HFFc6 (cell line): ENCODE results near the gene C1GALT1. TPM values are rescaled to one million over a fixed set of nuclear protein-coding genes. Genes with fewer than 3 reads are reported as not detected.
"Not testable (repeated sequence)": the region's sequence is repeated elsewhere in the genome, so short reads cannot be mapped to it uniquely, and the experiment has no call there.

Source experiments
- DNase-seq: peaks from one replicate; pipeline ENCODE4 v3.0.0-alpha.2; 2018
- H3K27ac Mint-ChIP-seq: 2 replicates; pipeline ENCODE4 v1.8.0; 2020; ENCODE audit warnings: mild to moderate bottlenecking, mixed read lengths
- H3K27me3 Mint-ChIP-seq: 2 replicates; pipeline ENCODE4 v1.8.0; 2021; ENCODE audit warnings: mild to moderate bottlenecking, moderate library complexity, mixed read lengths; ENCODE audit not compliant: insufficient read depth
- H3K36me3 Mint-ChIP-seq: 2 replicates; pipeline ENCODE4 v1.8.0; 2021; ENCODE audit warnings: low read depth, mixed read lengths
- H3K4me1 Mint-ChIP-seq: 2 replicates; pipeline ENCODE4 v1.8.0; 2020; ENCODE audit warnings: low read depth, mixed read lengths
- H3K4me3 Mint-ChIP-seq: 2 replicates; pipeline ENCODE4 v1.8.0; 2020; ENCODE audit warnings: mild to moderate bottlenecking, moderate library complexity, mixed read lengths
- H3K9me3 Mint-ChIP-seq: 2 replicates; pipeline ENCODE4 v1.8.0; 2020; ENCODE audit warnings: mild to moderate bottlenecking, mixed read lengths
- CTCF ChIP-seq: fragments of 200-600 bp; sonication (generic); IDR thresholded peaks from 2 replicates; pipeline ENCODE4 v1.5.0; 2021; ENCODE audit warnings: antibody characterized with exemption, mild to moderate bottlenecking
- total RNA-seq, 6 experiments: library from RNA; stranded (reverse); fragmentation: NEBNext Ultra II Directional; extraction: Animal tissue kit (Norgen Biotek cat#: 25700); gene quantifications; 2 replicates in 1 of 6; 3 replicates in 5 of 6; pipeline ENCODE4 v1.2.3, GENCODE V29; 2021

C1GALT1 gene
- total RNA-seq, 6 experiments from 2014 or later = 32.3 to 47.4 (median 34.1) TPM

DNA sequence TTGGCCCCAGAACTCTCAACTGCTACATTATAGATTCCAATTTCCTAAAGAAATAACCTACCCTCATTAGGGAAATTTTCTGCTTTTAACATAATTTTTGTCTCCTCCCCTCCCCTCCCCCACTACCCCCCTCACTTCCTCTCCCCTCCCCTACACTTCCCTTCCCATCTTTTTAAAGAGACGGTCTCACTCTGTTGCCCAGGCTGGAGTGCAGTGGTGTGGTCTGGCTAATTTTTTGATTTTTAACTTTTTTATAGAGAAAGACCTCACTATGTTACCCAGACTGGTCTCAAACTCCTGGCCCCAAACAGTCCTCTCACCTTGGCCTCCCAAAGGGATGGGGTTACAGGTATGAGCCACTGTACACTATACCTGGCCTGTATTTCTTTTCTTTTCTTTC, 30.5 kb upstream of the C1GALT1 start:
- Mint-ChIP-seq H3K9me3 (peaks cover 11% of the 10 kb centered on the region), H3K4me1 (peaks cover 13% of the 10 kb centered on the region), H3K36me3 (peaks cover 13% of the 10 kb centered on the region), H3K27ac (no peak overlapping the region), H3K4me3 (no peak overlapping the region), H3K27me3 (no peaks in the 10 kb centered on the region)
- TF ChIP-seq CTCF = no peak
- no peak for DNase-seq

DNA sequence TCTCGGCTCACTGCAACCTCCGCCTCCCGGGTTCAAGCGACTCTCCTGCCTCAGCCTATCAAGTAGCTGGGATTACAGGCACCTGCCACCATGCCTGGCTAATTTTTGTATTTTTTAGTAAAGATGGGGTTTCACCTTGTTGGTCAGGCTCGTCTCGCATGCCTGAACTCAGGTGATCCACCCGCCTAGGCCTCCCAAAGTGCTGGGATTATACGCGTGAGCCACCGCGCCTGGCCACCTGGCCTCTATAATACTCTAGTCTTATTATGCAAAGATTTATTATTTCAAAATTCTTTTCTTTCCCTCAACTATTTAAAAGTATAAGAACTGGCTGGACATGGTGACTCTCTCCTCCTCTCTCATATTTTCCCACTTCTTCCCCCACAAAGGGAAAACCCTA, 30.0 kb upstream of the C1GALT1 start:
- Mint-ChIP-seq H3K9me3 (peaks cover 11% of the 10 kb centered on the region), H3K36me3 (peaks cover 13% of the 10 kb centered on the region), H3K27me3 (no peaks in the 10 kb centered on the region), H3K27ac (no peak overlapping the region), H3K4me3 (no peak overlapping the region), H3K4me1 (peaks cover 17% of the 10 kb centered on the region)
- no peak for DNase-seq
- no peak for TF ChIP-seq CTCF

GRCh38 chr7:7154355-7154754, 28.0 kb upstream of the C1GALT1 start:
- DNase-seq, H3K4me3 Mint-ChIP-seq, H3K27me3 Mint-ChIP-seq, H3K27ac Mint-ChIP-seq: not testable (repeated sequence)
- H3K9me3 Mint-ChIP-seq = peaks cover 11% of the 10 kb centered on the region
- H3K36me3 Mint-ChIP-seq = peaks cover 20% of the 10 kb centered on the region
- H3K4me1 Mint-ChIP-seq = peaks cover 36% of the 10 kb centered on the region

DNA sequence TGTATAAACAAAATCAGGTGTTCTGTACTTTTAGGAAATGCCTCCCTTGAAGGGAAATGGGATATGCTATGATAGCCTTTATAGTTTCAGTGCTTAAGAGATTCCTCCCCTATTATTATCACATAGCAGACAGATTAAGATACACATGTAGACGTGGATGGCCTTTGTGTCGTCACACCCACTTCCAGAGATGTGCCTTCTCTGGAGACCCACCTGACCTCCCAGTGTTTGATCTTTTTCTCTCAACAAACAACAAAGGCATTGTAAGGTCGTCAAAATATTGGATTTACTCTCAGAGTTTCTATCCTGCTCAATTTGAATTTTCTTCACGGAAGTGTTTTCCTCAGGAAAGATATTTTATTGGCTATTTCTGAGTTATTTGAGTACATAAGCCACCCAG, 25.7 kb upstream of the C1GALT1 start:
- no peak for TF ChIP-seq CTCF
- Mint-ChIP-seq H3K27me3 (no peaks in the 10 kb centered on the region), H3K27ac (peak overlapping the region; percentile 93)

DNA sequence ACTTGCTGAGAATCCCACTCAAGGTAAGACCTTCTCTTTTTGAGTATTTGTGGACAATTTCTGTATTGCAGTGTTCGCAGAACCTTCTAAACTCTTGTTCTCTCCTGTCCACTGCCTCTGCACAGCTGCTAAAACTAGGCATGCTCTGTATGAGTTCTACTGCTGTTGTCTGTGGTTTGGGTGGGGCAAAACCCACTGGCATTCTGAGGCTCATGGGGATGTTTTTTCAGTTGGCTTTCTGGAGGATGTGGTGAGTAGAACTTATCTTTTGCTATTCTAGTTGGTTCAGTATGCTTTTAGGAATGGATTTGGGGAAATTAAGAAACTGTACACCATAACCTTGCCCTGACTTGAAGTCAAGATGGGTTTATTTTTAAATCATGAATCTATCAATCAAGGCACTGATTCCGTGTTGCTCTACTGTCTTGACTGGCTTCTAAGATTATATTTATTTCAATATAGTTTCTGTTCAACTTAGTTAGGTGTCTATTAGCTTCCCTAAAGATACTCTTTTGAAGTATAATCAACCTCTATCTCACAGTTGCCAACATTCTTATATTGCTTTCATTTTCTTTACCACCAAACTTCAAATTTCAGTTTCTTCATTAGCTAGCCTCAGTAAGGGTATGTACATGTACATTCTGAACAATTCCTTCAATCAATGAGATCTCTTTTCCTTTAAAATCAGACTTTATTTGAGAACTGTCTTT, 25.0 kb upstream of the C1GALT1 start:
- peaks cover 11% of the 10 kb centered on the region for H3K9me3 Mint-ChIP-seq
- peak; percentile 79 for DNase-seq
- peak overlapping the region; percentile 93 for H3K4me3 Mint-ChIP-seq
- H3K27me3 Mint-ChIP-seq = no peaks in the 10 kb centered on the region
- H3K4me1 Mint-ChIP-seq = peaks cover 57% of the 10 kb centered on the region
- no peak; the same call in 1 of the 2 replicates for TF ChIP-seq CTCF
- H3K36me3 Mint-ChIP-seq = peaks cover 41% of the 10 kb centered on the region
- peak overlapping the region; percentile 93 for H3K27ac Mint-ChIP-seq

More for the DNA sequence above, 25.7 kb upstream of the C1GALT1 start:
- Mint-ChIP-seq H3K4me3 (peak overlapping the region; percentile 93; the same call in 1 of the 2 replicates), H3K36me3 (peaks cover 41% of the 10 kb centered on the region), H3K4me1 (peaks cover 56% of the 10 kb centered on the region), H3K9me3 (peaks cover 11% of the 10 kb centered on the region)
- DNase-seq = no peak

- DNase-seq = peak; percentile 71
- peak overlapping the region; percentile 93 for H3K27ac Mint-ChIP-seq
Observed at GRCh38 chr7:7157887-7158271, 24.5 kb upstream of the C1GALT1 start.

More at GRCh38 chr7:7157887-7158271, 24.5 kb upstream of the C1GALT1 start:
- Mint-ChIP-seq H3K27me3 (no peaks in the 10 kb centered on the region), H3K4me3 (peak overlapping the region; percentile 93), H3K9me3 (peaks cover 11% of the 10 kb centered on the region), H3K4me1 (peaks cover 57% of the 10 kb centered on the region), H3K36me3 (peaks cover 41% of the 10 kb centered on the region)
- no peak for TF ChIP-seq CTCF
